Stimulated activated CD4-positive, alpha-beta T cell treated with anti-CD3 and anti-CD28 coated beads, Interleukin-2, amount 100 ng/mL, for 24 hours (primary cell): Measurements from ENCODE around the gene INTS1.
"Not testable (repeated sequence)": the region's sequence is repeated elsewhere in the genome, so short reads cannot be mapped to it uniquely, and the experiment has no call there.

Experiments
- DNase-seq, 2 donors: peaks; one replicate each; pipeline ENCODE4 v3.0.0-alpha.2; 2020

The INTS1 gene

GRCh38 chr7:1529383-1530116 is 25.4 kb upstream of the INTS1 start:
- no peak for DNase-seq

- no peak for DNase-seq
Measured at GRCh38 chr7:1526271-1526754, 22.1 kb upstream of the INTS1 start.

GRCh38 chr7:1525409-1525808 is 21.2 kb upstream of the INTS1 start:
- DNase-seq, result no peak

GRCh38 chr7:1523844-1524243 is 19.7 kb upstream of the INTS1 start:
- no peak for DNase-seq

- no peak for DNase-seq
Measured at GRCh38 chr7:1523208-1523607, 19.0 kb upstream of the INTS1 start.

- DNase-seq, result no peak
Measured at GRCh38 chr7:1521456-1521855, 17.3 kb upstream of the INTS1 start.

- DNase-seq, result no peak
Measured at GRCh38 chr7:1520539-1521234, 16.5 kb upstream of the INTS1 start.

GRCh38 chr7:1519322-1519922 is 15.2 kb upstream of the INTS1 start:
- DNase-seq, result not testable (repeated sequence)

- DNase-seq, result no peak
Measured at GRCh38 chr7:1516586-1517251, 12.5 kb upstream of the INTS1 start.

- DNase-seq, result not testable (repeated sequence)
Measured at GRCh38 chr7:1515509-1515967, 11.3 kb upstream of the INTS1 start.

GRCh38 chr7:1514995-1515401 is 10.8 kb upstream of the INTS1 start:
- DNase-seq, result no peak

GRCh38 chr7:1514407-1514806 is 10.2 kb upstream of the INTS1 start:
- no peak for DNase-seq

- DNase-seq, result no peak
Measured at GRCh38 chr7:1513657-1514095, 9.5 kb upstream of the INTS1 start.

GRCh38 chr7:1512781-1513656 is 8.8 kb upstream of the INTS1 start:
- peak; percentile 46 to 56 for DNase-seq

GRCh38 chr7:1511444-1512422 is 7.5 kb upstream of the INTS1 start:
- DNase-seq, result no peak

- DNase-seq, result no peak
Measured at GRCh38 chr7:1510780-1511154, 6.6 kb upstream of the INTS1 start.

- no peak for DNase-seq
Measured at GRCh38 chr7:1509226-1509625, 5.0 kb upstream of the INTS1 start.

GRCh38 chr7:1508277-1508758 is 4.1 kb upstream of the INTS1 start:
- DNase-seq, result no peak

- peak in 1 of 2 donors; percentile 17 for DNase-seq
Measured at GRCh38 chr7:1505731-1506550, 1.8 kb upstream of the INTS1 start.

GRCh38 chr7:1503390-1503789 is 799 bp downstream of the INTS1 start:
- DNase-seq, result no peak
